Activated T-helper 2 cell treated with anti-CD3 and anti-CD28 coated beads, Interferon-gamma antibody, Interleukin-2, Interleukin-4, amounts not matched to agents 10 μg/mL and 5 μg/mL and 100 μg/mL, durations not matched to agents 14 hours and 24 hours and 36 hours (primary cell): ENCODE measurements around the gene RSAD1. TPM values are rescaled to one million over a fixed set of nuclear protein-coding genes. Genes with fewer than 3 reads are reported as not detected.

Source experiments
- DNase-seq: peaks from one replicate; pipeline ENCODE4 v3.0.0; 2021; ENCODE audit warnings: low spot score
- H3K27ac Mint-ChIP-seq: one replicate; pipeline ENCODE4 v1.8.0; 2021; ENCODE audit warnings: mixed read lengths
- H3K27me3 Mint-ChIP-seq: one replicate; pipeline ENCODE4 v1.8.0; 2021; ENCODE audit warnings: low read depth, mixed read lengths
- H3K36me3 Mint-ChIP-seq: one replicate; pipeline ENCODE4 v1.8.0; 2021; ENCODE audit warnings: low read depth, mixed read lengths
- H3K4me1 Mint-ChIP-seq: one replicate; pipeline ENCODE4 v1.8.0; 2021; ENCODE audit warnings: low read depth, mixed read lengths
- H3K4me3 Mint-ChIP-seq: one replicate; pipeline ENCODE4 v1.8.0; 2021; ENCODE audit warnings: low read depth, mild to moderate bottlenecking, moderate library complexity, mixed read lengths
- H3K9me3 Mint-ChIP-seq: one replicate; pipeline ENCODE4 v1.8.0; 2021; ENCODE audit warnings: mixed read lengths
- intact Hi-C: fragments of 100-400 bp; cut with micrococcal nuclease; formaldehyde crosslinking; loops from one replicate; pipeline ENCODE4 v1.15.1; 2023
- total RNA-seq: library from RNA; stranded (reverse); gene quantifications from 2 replicates; pipeline ENCODE4 v1.2.3, GENCODE V29; 2022

The RSAD1 gene
- total RNA-seq, 1 donor from 2014 or later: 56.8 TPM

DNA sequence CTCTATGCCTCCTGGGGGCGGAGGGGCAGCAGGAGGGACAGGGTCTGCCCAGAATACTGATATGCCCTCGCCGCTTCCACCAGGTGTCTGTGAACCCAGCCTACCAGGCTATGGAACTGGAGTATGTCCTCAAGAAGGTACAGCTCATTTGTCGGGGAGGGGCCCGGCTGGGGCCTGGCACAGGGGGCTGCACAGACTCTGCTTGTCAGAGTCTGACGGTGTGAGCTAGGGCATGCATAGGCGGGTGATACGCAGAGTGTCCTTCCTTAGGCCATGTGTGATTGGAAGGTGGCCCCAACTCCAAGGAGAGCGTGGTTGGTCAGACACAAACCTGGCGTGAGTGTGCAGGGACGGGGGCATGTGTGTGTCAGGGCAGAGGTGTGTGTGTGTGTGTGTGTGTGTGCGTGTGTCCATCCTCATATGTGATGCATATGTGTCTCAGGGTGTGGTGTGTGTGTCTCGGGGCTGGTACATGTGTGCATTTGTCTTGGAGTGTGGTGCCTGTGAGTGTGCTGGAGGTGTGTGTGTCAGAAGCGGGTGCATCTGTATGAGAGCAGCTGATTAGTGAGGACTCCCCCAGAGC, 17.0 kb upstream of the RSAD1 start:
- intact Hi-C loops: no loop called here
- no peak overlapping the region for H3K27ac Mint-ChIP-seq
- no peaks in the 10 kb centered on the region for H3K9me3 Mint-ChIP-seq
- no peaks in the 10 kb centered on the region for H3K36me3 Mint-ChIP-seq
- no peaks in the 10 kb centered on the region for H3K4me1 Mint-ChIP-seq
- no peak overlapping the region for H3K4me3 Mint-ChIP-seq
- no peaks in the 10 kb centered on the region for H3K27me3 Mint-ChIP-seq
- DNase-seq: no peak

- intact Hi-C loops: no loop called here
- Mint-ChIP-seq H3K27ac (no peak overlapping the region), H3K4me1 (no peaks in the 10 kb centered on the region), H3K27me3 (peaks cover 6% of the 10 kb centered on the region), H3K4me3 (no peak overlapping the region), H3K9me3 (no peaks in the 10 kb centered on the region), H3K36me3 (no peaks in the 10 kb centered on the region)
- DNase-seq: no peak
These were observed 16.2 kb upstream of the RSAD1 start for GRCh38 chr17:50462446-50462845.

GRCh38 chr17:50464121-50464520, 14.5 kb upstream of the RSAD1 start:
- H3K4me3 Mint-ChIP-seq: no peak overlapping the region

DNA sequence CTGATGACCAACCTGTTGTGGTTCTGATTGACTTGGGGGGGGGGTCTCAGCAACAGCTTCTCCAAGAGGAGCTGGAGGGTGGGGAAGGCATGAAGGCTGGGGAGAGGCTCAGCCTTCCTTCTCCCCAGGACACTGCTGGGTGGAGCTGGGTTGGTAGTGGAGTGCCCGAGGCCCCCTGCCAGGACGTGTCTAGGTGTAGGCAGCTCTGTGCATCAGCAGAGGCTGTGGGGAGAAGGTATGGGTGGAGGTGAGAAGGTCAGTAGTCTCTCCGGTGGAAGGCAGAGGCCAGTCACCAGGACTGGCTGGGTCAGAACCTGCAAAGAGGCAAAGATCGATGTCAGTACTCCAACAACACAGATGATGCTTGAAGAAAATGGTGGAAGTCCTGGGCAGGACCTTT, 13.9 kb upstream of the RSAD1 start:
- no peak for DNase-seq
- no peaks in the 10 kb centered on the region for H3K36me3 Mint-ChIP-seq
- peaks cover 18% of the 10 kb centered on the region for H3K27me3 Mint-ChIP-seq
- no peaks in the 10 kb centered on the region for H3K4me1 Mint-ChIP-seq
- no peak overlapping the region for H3K4me3 Mint-ChIP-seq
- H3K9me3 Mint-ChIP-seq: no peaks in the 10 kb centered on the region
- no peak overlapping the region for H3K27ac Mint-ChIP-seq
- intact Hi-C loops: no loop called here

More at GRCh38 chr17:50464121-50464520, 14.5 kb upstream of the RSAD1 start:
- DNase-seq: no peak
- H3K36me3 Mint-ChIP-seq: no peaks in the 10 kb centered on the region
- H3K9me3 Mint-ChIP-seq: no peaks in the 10 kb centered on the region
- intact Hi-C loops: no loop called here
- no peaks in the 10 kb centered on the region for H3K4me1 Mint-ChIP-seq
- H3K27me3 Mint-ChIP-seq: peaks cover 15% of the 10 kb centered on the region
- no peak overlapping the region for H3K27ac Mint-ChIP-seq

DNA sequence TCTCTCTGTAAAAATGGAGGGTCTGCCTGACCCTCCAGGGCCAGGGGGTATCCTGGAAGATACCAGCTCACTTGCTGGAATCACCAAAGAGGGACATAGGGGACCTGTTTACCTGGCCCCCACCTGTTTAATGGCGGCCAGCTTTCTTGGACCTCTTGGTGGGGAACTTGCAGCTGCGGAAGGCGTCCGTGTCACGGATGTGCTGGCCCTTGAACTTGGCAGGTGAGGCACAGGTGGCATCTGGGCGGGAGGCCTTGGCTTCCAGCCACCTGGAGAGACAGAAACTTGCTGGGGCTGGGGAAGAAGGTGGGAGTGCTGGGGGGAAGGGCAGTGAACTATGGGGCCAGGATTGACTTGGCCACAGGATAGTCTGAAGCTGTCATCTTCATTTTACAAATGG, 13.5 kb upstream of the RSAD1 start:
- intact Hi-C loops: no loop called here
- H3K36me3 Mint-ChIP-seq: no peaks in the 10 kb centered on the region
- no peak for DNase-seq
- H3K4me1 Mint-ChIP-seq: no peaks in the 10 kb centered on the region
- no peaks in the 10 kb centered on the region for H3K9me3 Mint-ChIP-seq
- no peak overlapping the region for H3K27ac Mint-ChIP-seq
- H3K27me3 Mint-ChIP-seq: peaks cover 18% of the 10 kb centered on the region
- no peak overlapping the region for H3K4me3 Mint-ChIP-seq

GRCh38 chr17:50465635-50466034, 13.0 kb upstream of the RSAD1 start:
- no peaks in the 10 kb centered on the region for H3K4me1 Mint-ChIP-seq
- no peak overlapping the region for H3K4me3 Mint-ChIP-seq
- peaks cover 19% of the 10 kb centered on the region for H3K27me3 Mint-ChIP-seq
- H3K9me3 Mint-ChIP-seq: no peaks in the 10 kb centered on the region
- intact Hi-C loops: no loop called here
- no peak overlapping the region for H3K27ac Mint-ChIP-seq
- DNase-seq: no peak
- no peaks in the 10 kb centered on the region for H3K36me3 Mint-ChIP-seq

DNA sequence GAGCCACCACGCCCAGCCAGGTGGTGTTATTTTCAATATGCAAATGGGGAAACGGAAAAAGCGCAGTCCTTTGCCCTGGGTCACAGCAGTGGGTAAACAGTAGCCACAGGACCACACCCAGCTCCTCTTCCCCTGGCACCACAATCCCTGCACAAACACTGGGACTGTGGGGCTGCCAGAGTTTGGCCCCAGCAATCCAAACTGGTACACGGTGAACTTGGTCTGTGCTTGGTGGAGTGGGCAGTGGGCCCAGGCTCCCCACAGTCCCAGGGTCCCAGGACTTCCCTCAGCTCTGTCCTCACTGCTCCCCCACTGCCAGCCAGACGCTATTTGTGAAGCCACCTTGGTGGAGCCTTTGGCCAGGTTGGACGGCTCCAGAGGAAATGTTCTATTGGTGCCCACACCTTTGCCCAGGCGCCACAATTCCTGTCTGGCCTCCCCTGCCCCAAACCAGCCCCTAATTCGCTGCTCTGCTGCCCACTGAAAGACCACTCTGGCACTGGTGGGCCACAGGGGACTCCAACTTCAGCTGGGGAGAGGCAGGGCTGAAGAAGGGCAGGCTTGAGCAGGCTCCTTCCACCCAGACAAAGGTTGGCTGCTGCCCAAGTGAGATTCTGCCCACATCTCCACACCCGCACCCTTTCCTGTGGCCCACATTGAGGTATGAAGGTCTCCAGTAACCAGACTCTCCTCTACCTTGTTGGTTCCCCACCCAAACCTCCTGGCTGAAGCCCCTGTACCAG, 12.1 kb upstream of the RSAD1 start:
- H3K4me1 Mint-ChIP-seq: no peaks in the 10 kb centered on the region
- no peaks in the 10 kb centered on the region for H3K36me3 Mint-ChIP-seq
- intact Hi-C loops: no loop called here
- H3K4me3 Mint-ChIP-seq: no peak overlapping the region
- DNase-seq: no peak
- H3K27me3 Mint-ChIP-seq: peaks cover 23% of the 10 kb centered on the region
- no peak overlapping the region for H3K27ac Mint-ChIP-seq
- H3K9me3 Mint-ChIP-seq: no peaks in the 10 kb centered on the region

DNA sequence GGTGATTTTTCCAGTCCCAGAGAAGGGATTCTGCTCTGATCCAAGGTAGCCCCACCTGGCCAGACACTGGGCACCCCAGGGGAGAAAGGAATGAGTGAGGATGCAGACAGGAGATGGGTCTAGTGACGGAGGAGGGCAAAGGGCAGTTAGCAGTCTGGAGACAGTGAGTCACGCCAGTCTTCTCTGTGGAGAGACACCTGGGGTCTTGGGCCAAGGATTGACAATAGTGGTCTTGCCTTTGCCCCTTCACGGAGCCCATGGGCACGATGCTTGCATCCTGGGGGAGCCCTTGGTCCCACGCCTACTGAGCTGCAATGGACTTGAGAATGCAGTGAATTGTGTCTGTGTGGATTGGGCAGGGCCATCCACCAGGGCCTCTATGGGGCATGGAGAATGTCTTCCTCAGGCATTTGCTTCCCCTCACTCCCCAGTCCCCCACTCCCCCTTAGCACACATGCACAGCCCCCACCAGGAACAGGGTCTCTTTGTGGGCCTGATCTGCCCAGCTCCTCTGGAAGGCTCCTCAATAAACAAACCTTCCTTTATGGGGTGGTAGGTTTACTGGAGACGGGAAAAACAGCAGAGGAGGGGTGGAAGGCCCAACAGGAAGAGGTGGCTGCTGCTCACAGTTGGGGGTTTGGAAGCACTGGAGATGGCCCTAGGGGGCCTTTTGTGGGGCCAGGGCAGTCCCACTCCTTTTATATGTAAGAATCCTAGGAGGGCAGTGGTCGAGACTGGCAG, 11.4 kb upstream of the RSAD1 start:
- intact Hi-C loops: no loop called here
- DNase-seq: no peak
- Mint-ChIP-seq H3K36me3 (no peaks in the 10 kb centered on the region), H3K27ac (no peak overlapping the region), H3K4me1 (no peaks in the 10 kb centered on the region), H3K27me3 (peaks cover 23% of the 10 kb centered on the region), H3K4me3 (no peak overlapping the region), H3K9me3 (no peaks in the 10 kb centered on the region)

DNA sequence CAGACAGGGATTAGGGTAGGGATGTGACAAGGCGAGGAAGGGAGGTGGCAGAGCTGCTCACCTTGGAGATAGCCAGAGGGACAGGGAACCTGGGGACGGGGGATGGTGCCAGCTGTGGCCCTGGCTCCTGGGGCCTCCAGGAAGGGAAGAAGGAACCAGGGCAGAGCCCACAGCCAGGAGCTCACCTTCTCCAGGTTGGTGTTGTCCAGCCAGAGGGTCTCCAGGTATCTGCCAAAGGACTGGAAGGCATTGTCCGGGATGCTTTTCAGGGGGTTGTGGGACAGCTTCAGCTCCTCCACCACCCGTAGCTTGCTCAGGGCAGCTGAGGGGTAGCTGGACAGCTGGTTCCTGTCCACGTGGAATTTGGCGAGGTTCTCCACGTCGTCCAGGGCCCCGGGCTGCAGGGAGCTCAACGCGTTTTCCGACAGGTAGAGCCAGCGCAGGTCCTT, 10.8 kb upstream of the RSAD1 start:
- no peaks in the 10 kb centered on the region for H3K4me1 Mint-ChIP-seq
- H3K9me3 Mint-ChIP-seq: no peaks in the 10 kb centered on the region
- H3K27ac Mint-ChIP-seq: no peak overlapping the region
- DNase-seq: no peak
- intact Hi-C loops: no loop called here
- H3K4me3 Mint-ChIP-seq: no peak overlapping the region
- H3K27me3 Mint-ChIP-seq: peaks cover 23% of the 10 kb centered on the region
- no peaks in the 10 kb centered on the region for H3K36me3 Mint-ChIP-seq

DNA sequence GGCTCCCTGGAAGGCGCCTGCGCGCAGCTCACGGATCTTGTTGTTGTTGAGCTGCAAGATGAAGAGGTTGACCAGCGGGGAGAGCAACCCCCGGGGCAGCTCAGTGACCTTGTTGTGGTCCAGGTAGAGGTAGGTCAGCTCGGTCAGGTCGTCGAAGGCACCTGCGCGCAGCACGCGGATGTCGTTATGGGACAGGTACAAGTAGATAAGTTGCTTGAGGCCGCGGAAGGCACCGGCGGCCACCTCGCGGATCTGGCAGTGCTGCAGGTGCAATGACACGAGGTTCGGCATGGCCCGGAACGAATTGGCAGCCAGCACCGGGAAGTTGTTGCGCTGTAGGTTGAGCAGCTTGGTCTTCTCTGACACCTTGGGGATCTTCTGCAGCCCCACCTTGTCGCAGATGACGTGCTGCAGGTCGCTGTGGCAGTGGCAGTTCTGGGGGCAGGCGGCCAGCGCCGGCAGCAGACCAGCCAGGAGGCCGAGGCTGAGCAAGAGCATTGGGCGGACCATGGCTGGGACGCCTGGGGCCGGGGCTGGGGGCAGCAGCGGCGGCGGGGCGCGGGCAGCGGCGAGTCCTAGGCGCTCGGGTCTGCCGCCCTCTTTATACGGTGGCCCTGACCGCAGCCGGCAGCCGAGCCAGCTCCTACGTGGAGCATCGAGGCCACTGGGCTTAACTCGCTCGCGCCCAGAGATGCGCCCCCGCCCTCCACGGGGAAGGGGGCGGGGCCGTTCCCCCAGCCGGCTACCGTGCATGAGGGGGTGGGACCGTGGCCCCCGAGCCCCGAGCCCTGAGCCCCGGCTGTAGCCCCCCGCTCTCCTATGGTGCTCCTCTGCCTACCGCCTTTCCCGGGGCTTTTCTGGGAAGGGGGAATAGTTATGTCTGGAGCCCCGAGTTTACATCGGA, 10.1 kb upstream of the RSAD1 start, which contains the start of gene CHAD:
Gene CHAD (minus strand): TSS at position 577 of the 904 bp plus-strand sequence. CDS start 67 bp downstream, at position 510.
- no peak within 1 kb of the TSS for H3K4me3 Mint-ChIP-seq
- no peak for DNase-seq
- no peaks in the 10 kb centered on the region for H3K9me3 Mint-ChIP-seq

GRCh38 chr17:50469208-50469605, 9.5 kb upstream of the RSAD1 start:
- Mint-ChIP-seq H3K36me3 (no peaks in the 10 kb centered on the region), H3K4me3 (no peak overlapping the region), H3K9me3 (no peaks in the 10 kb centered on the region), H3K27me3 (peaks cover 23% of the 10 kb centered on the region), H3K27ac (no peak overlapping the region), H3K4me1 (no peaks in the 10 kb centered on the region)
- intact Hi-C loops: no loop called here
- DNase-seq: no peak

More for the DNA sequence above, 10.1 kb upstream of the RSAD1 start, which contains the start of gene CHAD:
- H3K4me1 Mint-ChIP-seq: no peaks in the 10 kb centered on the region
- H3K36me3 Mint-ChIP-seq: no peaks in the 10 kb centered on the region
- H3K27me3 Mint-ChIP-seq: peaks cover 23% of the 10 kb centered on the region
- intact Hi-C loops: no loop called here
- no peak within 1 kb of the TSS for H3K27ac Mint-ChIP-seq

DNA sequence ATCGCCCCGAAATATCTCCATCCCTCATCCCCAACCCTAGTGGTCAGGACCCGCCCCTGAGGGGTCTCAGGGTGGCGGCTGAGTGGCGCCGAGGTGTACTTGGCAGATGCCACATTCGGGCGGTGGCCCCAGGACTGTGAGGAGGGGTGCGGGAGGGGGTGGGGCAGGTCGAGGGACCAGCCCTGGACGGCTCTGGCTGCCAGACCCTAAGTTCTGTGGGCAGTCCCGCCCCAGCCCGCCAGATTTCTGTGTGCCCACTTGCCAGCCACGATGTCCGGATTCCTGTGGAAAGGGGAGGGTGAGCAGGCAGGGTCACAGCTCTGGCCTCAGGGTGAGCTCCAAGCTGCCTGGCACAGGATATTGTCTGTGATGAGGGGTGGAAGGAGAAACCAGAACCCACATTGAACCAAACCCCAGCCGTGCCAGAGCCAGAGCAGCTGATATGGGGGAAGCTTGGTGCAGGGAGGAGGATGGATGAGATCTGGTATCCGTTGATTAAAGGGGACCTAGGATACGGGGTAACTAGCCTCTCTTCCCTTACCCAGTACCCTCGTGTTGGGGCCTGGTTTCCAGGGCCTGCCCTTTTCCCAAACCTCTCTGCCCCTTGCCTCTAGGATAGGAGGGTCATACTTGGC, 8.9 kb upstream of the RSAD1 start:
- H3K4me1 Mint-ChIP-seq: no peaks in the 10 kb centered on the region
- peaks cover 23% of the 10 kb centered on the region for H3K27me3 Mint-ChIP-seq
- DNase-seq: no peak
- intact Hi-C loops: loop anchor here (10.0 kb wide), 1 partner anchor 265 kb away; the partner anchor contains the start of gene COL1A1
- no peak overlapping the region for H3K27ac Mint-ChIP-seq
- H3K36me3 Mint-ChIP-seq: no peaks in the 10 kb centered on the region
- no peak overlapping the region for H3K4me3 Mint-ChIP-seq
- no peaks in the 10 kb centered on the region for H3K9me3 Mint-ChIP-seq
